GM21528 (cell line): ENCODE measurements around the gene SRRM3.
"Not testable (repeated sequence)": the region's sequence is repeated elsewhere in the genome, so short reads cannot be mapped to it uniquely, and the experiment has no call there.

ENCODE experiments used
- ATAC-seq: cut with Tn5 transposase; IDR thresholded peaks from one replicate; pipeline ENCODE4 v1.9.1; 2021; ENCODE audit warnings: mild to moderate bottlenecking, moderate library complexity; ENCODE audit not compliant: unreplicated experiment, low FRiP score

SRRM3 gene

GRCh38 chr7:76201732-76202665, at the start of gene SRRM3:
TSS of gene SRRM3 (plus strand) at chr7:76201896. CDS start at chr7:76235067, 33,171 bp downstream.
- no peak for ATAC-seq

GRCh38 chr7:76151932-76152331, 49.8 kb upstream of the SRRM3 start:
- no peak for ATAC-seq

GRCh38 chr7:76153571-76154230, 48.0 kb upstream of the SRRM3 start:
- ATAC-seq: not testable (repeated sequence)

DNA sequence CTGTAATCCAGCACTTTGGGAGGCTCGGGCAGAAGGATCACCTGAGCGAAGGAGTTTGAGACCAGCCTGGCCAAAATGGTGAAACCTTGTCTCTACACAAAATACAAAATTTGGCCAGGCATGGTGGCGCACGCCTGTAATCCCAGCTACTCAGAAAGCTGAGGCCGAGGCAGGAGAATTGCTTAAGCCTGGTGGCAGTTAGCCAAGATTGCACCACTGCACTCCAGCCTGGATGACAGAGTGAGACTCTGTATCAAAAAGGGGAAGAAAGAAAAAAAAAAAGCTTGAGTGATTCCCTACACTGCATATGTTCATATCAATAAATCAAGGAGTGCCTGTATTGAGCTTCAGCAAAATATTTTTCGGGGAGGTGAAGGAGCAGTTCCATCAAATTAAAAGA, 45.8 kb upstream of the SRRM3 start:
- no peak for ATAC-seq

DNA sequence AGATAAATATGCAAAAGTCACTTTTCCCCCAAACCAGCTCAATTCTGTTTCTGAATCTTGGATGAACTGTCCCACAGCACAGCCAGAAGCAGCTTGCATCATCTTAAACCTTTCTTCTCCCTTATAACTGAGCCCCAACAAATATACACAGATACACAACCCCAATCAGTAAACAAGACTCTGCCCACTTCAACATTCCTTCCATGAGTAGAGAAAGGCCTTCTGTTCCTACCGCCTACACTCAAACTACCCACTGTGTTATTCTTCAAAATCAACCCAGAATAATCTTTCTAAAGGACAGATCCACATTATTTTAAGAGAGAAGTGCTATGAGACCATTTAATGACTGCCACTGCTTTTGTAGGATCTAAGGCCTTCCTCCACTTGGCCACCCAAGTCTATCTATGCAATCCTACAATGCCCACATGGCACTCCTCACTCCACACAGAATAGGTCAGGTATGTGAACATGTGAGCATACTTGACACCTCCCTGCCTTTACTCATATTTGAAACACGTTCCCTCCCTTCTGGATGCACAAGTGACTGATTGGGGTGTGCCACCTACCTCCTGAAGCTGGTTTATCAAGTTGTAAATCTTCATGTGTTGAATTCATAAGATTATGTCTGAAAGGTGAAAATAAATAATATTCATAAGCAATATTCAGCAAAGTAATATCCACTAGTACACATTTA, 44.6 kb upstream of the SRRM3 start:
- ATAC-seq: not testable (repeated sequence)

GRCh38 chr7:76158416-76158815, 43.3 kb upstream of the SRRM3 start:
- ATAC-seq: not testable (repeated sequence)

GRCh38 chr7:76162416-76163170, 39.1 kb upstream of the SRRM3 start:
- ATAC-seq: not testable (repeated sequence)

DNA sequence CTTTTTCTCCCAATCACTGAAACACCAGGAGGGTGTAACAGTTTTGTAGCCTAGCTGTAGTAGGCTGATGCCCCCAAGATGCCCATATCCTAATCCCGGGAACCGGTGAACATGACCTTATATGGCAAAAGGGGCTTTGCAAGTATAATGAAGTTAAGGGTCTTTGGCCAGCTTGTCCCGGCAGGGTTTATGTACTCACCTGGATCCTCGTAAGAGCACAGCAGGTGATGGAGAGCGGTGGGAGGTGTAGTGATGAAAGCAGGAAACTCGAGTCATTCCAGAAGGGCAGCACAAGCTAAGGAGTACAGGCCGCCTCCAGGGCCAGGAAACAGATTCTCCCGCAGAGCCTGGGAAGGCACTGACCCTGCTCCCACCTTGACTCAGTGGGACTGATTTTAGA, 37.9 kb upstream of the SRRM3 start:
- ATAC-seq: not testable (repeated sequence)

GRCh38 chr7:76165106-76165972, 36.4 kb upstream of the SRRM3 start:
- ATAC-seq: no peak

- ATAC-seq: no peak
These were observed 35.7 kb upstream of the SRRM3 start for GRCh38 chr7:76165973-76166403.

DNA sequence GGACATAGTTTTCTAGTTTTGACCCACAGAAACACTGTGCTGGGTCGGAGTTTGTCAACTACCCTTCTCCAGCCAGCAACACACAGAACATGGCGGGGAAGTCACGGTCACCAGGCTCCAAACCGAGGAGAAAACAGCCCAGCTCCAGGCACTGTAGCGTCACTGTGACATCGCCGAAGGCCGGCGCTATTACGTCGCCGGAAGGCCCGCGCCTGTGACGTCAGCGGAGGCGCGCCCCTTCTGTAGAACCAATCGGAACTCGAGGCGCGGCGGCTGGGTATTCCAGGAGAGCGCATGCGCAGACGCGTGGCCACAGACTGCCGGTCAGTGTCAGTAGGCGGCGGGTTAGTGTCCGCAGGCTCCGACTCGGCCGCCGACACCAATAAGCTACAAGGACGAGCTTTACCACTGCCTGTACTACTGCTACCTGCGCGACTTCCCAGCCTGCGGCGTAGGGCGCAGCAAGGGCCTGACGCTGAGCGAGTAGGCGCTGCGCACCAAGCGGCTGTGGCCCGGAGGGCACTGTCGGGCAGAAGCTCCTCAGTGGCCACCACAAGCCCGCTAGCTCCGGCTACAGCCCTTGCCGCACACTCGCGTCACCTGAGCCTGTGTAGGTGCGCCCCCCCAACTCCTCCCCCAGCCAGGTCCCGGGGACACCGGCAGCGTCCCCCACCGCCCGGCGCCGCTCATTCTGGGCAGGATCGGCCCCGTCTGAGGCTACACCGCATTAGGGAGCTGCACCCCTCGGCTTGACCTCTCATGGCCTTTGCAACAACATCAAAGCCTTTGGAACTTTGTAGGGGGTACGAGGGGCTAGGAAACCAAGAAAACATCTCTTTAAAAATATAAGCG, 35.1 kb upstream of the SRRM3 start:
- peak; percentile 80 for ATAC-seq

- ATAC-seq: no peak
These were observed 28.0 kb upstream of the SRRM3 start for GRCh38 chr7:76173566-76174205.

DNA sequence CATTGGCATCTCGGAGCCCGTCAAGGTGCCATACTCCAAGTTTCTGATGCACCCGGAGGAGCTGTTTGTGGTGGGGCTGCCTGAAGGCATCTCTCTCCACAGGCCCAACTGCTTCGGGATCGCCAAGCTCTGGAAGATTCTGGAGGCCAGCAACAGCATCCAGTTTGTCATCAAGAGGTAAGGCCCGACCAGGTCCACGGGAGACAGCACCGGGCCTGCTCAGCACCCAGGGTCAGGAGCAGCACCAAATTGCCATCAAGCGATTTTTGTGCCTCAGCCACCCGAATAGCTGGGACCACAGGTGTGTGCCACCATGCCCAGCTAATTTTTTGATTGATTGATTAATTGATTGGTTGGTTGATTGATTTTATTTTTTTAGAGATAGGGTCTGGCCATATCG, 24.7 kb upstream of the SRRM3 start:
- ATAC-seq: not testable (repeated sequence)

DNA sequence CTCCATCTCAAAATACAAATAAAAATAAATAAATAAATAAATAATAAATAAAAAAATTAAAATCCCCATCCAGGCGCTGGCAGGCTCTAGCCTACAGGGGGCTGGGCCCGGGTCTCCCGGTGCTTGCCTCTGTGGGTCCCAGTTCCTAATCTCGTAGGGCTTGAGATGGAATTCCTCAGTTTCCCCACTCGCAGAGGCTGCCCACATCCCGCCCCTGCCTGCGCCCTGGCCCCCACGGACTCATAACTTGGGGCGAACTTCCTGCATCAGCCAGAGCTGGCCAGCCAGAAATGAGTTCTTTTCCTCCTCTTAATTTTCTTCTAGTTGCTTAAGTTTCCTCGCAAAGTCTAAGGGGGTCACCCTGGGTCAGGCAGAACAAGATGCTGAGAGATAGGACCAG, 22.0 kb upstream of the SRRM3 start:
- ATAC-seq: no peak

GRCh38 chr7:76182225-76182960, 19.3 kb upstream of the SRRM3 start:
- ATAC-seq: no peak

GRCh38 chr7:76185187-76185896, 16.4 kb upstream of the SRRM3 start:
- ATAC-seq: no peak

GRCh38 chr7:76187272-76187671, 14.4 kb upstream of the SRRM3 start:
- ATAC-seq: no peak
